Cardiac muscle cell (in vitro differentiated cells and primary cell): ENCODE results near the gene PLXNB1. TPM values are rescaled to one million over a fixed set of nuclear protein-coding genes. Genes with fewer than 3 reads are reported as not detected.

ENCODE experiments used
- DNase-seq, 2 donors: peaks; one replicate each; pipeline versions ENCODE4 v3.0.0 to v3.0.0-alpha.2; 2010 to 2017; ENCODE audit warnings: low read depth in 1 of 2, low spot score in 1 of 2
- H3K27ac ChIP-seq: fragments of 200-600 bp; sonication (generic); 2 replicates; pipeline ENCODE4 v1.5.1; 2016
- H3K27me3 ChIP-seq: fragments of 200-600 bp; sonication (generic); 2 replicates; pipeline ENCODE4 v1.6.0; 2016; ENCODE audit warnings: control low read depth
- H3K36me3 ChIP-seq: fragments of 200-600 bp; sonication (generic); 2 replicates; pipeline ENCODE4 v1.5.1; 2016; ENCODE audit warnings: control low read depth
- H3K4me1 ChIP-seq: fragments of 200-600 bp; sonication (generic); 2 replicates; pipeline ENCODE4 v1.8.1; 2017; ENCODE audit warnings: low read depth, mild to moderate bottlenecking, mixed run types
- H3K4me3 ChIP-seq: fragments of 200-600 bp; sonication (generic); 2 replicates; pipeline ENCODE4 v1.5.1; 2016; ENCODE audit warnings: mild to moderate bottlenecking
- H3K9me3 ChIP-seq: fragments of 200-600 bp; sonication (generic); 2 replicates; pipeline ENCODE4 v1.5.1; 2017; ENCODE audit warnings: low read depth, mild to moderate bottlenecking, control low read depth
- polyA plus RNA-seq: library from polyadenylated mRNA; unstranded; fragments of >200 nt; fragmentation: Nextera tagmentation; extraction: Ambion mirVana; gene quantifications from 2 replicates; pipeline ENCODE4 v1.2.1, GENCODE V29; 2016
- total RNA-seq: library from RNA; depleted of rRNA; stranded (reverse); fragments of >200 nt; gene quantifications from 2 replicates; pipeline ENCODE4 v1.2.3, GENCODE V29; 2016
- TF ChIP-seq, protein P1 (sequence below): IDR thresholded peaks from 2 replicates; pipeline ENCODE4 v1.5.1; 2012; ENCODE audit warnings: low read depth, mild to moderate bottlenecking, low read length

The PLXNB1 gene
- total and polyA plus RNA-seq, 2 experiments from 2014 or later: 23.9 to 47.1 TPM

DNA sequence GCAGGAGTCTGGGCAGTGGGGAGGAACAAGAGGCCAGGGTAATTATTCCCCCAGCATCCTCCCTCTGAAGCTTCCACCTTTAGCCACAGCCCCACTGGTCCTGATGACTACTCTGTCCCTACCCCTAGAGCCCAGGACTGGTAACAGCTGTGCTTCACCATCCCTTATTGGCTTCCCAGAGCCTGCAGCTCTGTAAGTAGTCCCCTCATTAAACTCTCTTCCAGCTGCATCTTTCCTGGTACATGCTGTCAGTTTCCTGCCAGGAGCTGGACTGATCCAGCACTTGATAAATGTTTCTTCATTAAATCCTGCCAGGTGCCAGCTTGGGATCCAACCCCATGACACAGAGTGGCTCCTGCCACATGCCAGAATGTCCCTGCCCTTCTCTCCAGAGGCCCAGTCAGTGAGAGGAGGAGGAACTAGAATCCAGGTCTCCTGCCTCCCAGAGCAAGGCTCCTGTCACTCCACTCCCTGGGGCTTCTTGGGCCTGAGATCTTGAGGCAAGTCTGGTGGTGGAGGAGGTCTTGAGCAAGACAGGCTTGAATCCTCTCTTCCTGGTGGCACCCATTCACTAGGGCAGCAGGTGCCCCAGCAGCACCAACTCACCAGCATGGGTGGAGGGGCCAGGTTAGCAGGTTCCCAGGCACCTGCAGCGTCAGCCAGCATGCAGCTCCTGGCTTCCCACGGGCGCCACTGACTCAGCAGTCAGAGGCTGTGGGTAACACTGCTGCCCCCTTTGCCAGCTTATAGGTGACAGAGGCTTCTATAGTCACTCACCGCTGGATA lies 30.3 kb downstream of the PLXNB1 start:
- no peaks in the 10 kb centered on the region for H3K36me3 ChIP-seq
- no peaks in the 10 kb centered on the region for H3K4me1 ChIP-seq
- H3K27me3 ChIP-seq: no peaks in the 10 kb centered on the region
- no peak for DNase-seq
- TF ChIP-seq, protein P1, sequence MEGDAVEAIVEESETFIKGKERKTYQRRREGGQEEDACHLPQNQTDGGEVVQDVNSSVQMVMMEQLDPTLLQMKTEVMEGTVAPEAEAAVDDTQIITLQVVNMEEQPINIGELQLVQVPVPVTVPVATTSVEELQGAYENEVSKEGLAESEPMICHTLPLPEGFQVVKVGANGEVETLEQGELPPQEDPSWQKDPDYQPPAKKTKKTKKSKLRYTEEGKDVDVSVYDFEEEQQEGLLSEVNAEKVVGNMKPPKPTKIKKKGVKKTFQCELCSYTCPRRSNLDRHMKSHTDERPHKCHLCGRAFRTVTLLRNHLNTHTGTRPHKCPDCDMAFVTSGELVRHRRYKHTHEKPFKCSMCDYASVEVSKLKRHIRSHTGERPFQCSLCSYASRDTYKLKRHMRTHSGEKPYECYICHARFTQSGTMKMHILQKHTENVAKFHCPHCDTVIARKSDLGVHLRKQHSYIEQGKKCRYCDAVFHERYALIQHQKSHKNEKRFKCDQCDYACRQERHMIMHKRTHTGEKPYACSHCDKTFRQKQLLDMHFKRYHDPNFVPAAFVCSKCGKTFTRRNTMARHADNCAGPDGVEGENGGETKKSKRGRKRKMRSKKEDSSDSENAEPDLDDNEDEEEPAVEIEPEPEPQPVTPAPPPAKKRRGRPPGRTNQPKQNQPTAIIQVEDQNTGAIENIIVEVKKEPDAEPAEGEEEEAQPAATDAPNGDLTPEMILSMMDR: no peak
- H3K9me3 ChIP-seq: no peaks in the 10 kb centered on the region
- no peak overlapping the region for H3K4me3 ChIP-seq
- H3K27ac ChIP-seq: no peak overlapping the region

DNA sequence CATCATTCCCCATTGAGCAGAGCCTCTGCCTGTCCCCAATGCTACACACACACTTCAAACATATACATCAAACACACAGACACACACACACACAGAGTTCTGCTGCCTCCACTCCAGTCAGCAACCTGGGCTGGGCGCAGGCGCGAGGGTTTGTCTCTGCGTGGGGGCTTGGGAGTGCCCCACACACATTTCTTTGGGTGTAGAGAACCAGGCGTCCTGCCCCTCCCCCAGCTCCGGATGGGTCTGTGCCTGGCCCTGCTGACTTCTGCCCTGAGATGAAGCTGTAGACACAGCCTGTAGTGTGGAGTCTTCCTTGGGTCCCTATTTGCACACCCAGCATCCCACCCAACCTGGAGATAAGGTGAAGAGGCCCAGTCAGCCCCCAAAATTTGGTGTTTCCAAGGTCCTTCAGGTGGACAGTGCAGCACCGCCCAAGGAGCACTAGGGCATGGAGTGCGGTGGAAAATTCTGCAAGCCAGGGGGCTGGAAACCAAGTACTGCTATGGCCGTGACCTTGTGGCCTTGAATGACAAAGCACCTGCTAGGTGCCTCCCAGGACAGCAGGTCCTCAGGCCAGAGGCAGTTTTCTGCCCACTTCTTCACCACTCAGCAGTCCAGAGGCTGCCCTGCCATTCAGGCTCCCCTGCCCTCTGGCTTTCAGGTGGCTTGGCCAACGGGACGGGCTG lies 31.0 kb downstream of the PLXNB1 start:
- Histone ChIP-seq H3K27me3 (no peaks in the 10 kb centered on the region), H3K4me1 (no peaks in the 10 kb centered on the region), H3K27ac (no peak overlapping the region), H3K36me3 (no peaks in the 10 kb centered on the region), H3K4me3 (no peak overlapping the region), H3K9me3 (no peaks in the 10 kb centered on the region)
- no peak for DNase-seq
- TF ChIP-seq, protein P1: no peak

DNA sequence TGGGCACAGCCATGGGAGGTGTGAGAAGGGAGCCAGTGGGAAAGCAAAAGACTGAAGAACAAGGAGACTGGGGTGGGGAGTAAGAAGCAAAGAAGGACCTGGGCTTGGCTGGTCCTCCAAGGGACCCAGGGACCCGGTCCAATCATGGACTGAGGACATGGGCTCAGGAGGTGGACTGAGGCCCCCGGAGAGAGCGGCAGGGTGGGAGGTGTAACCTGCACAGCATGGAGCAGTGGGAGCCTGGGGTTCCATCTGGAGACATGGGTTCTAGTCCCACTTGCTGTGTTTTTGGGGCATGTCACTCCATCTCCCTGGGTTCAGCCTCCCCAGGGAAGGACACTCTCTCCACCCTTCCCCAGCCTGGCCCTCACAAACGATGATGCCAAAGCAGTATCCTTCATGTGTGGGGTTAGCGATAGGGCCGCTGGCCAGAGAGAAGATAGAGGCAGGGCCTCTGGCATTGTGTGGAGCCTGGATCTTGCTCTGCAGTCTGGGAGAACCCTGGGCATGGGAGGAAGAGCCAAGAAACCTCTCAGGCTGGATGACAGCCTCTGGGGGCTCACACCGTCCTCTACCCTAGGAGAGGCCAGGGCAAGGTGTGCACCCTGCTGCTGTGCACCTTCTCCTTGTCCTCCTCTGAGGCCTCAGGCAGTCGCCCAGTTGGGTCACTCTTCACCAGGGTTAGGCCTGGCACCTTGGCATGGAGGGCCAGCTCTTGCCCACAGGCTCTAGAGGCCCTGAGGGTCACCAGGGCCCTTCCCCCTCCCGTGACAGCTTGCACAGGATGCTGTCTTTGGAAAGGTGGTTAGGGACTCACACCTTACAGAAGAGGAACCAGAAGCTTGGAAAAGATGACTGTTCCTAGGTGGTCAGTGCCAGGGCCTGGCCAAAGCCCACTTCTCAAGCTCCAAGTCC lies 31.9 kb downstream of the PLXNB1 start:
- no peaks in the 10 kb centered on the region for H3K4me1 ChIP-seq
- H3K27ac ChIP-seq: no peak overlapping the region
- H3K27me3 ChIP-seq: no peaks in the 10 kb centered on the region
- no peak overlapping the region for H3K4me3 ChIP-seq
- no peaks in the 10 kb centered on the region for H3K9me3 ChIP-seq
- H3K36me3 ChIP-seq: no peaks in the 10 kb centered on the region
- DNase-seq: no peak
- TF ChIP-seq, protein P1: no peak

DNA sequence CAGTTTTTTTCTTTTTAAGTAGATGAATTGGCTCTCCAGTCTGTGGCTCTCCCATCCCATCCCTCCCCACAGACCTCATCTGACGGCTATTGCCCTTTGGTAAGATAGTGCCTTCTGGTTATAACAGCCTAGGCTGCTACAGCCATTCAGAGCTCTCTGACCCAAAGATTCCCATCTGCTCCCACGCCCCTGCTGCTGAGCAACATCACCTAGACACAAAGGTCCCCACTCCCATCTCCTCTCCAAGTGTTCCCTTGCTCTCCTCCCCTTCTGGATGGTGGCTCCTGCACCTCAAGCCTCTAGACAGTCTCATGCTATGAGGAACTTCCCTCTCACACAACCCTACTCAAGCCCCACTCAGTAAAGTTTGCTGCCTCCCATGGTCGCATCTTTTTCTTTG lies 34.2 kb downstream of the PLXNB1 start:
- Histone ChIP-seq H3K27me3 (no peaks in the 10 kb centered on the region), H3K27ac (no peak overlapping the region), H3K9me3 (no peaks in the 10 kb centered on the region), H3K4me3 (no peak overlapping the region), H3K36me3 (no peaks in the 10 kb centered on the region), H3K4me1 (no peaks in the 10 kb centered on the region)
- TF ChIP-seq, protein P1: no peak
- no peak for DNase-seq

DNA sequence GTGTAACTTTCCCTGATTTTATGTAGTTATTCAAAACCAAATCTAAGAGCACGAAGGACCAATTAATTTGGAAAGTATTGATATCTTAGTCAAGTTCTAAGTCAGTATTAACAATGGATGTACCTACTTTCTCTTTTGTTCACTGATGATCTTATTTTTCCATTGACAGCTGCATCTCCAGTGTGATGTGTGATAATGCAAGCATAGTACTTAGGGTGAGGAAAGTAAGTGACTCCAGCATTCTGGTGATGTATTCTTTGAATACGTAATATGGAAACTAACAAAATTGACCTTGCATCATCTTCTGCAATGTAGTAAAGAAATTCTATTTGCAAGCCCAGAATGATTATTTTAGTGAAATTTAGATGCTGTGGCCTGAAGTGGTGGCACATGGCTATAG lies 35.5 kb downstream of the PLXNB1 start:
- no peak for DNase-seq
- no peaks in the 10 kb centered on the region for H3K9me3 ChIP-seq
- H3K27ac ChIP-seq: no peak overlapping the region
- no peak overlapping the region for H3K4me3 ChIP-seq
- H3K36me3 ChIP-seq: no peaks in the 10 kb centered on the region
- H3K4me1 ChIP-seq: no peaks in the 10 kb centered on the region
- no peaks in the 10 kb centered on the region for H3K27me3 ChIP-seq
- TF ChIP-seq, protein P1: no peak
